Keratinocyte (primary cell): Measurements from ENCODE around the gene ADAM12. TPM values are rescaled to one million over a fixed set of nuclear protein-coding genes. Genes with fewer than 3 reads are reported as not detected.

Experiments
- DNase-seq: peaks from one replicate; pipeline ENCODE4 v3.0.0-alpha.2; 2011; ENCODE audit warnings: low read depth, missing footprints, low spot score
- FAIRE-seq: peaks from 2 replicates; lab custom pipeline; 2011; peaks lifted over from hg19 to GRCh38; lab: Jason Lieb, UNC
- H2AFZ ChIP-seq: 2 replicates; pipeline ENCODE4 v1.6.0; 2012; ENCODE audit warnings: low read length, control low read depth, inconsistent platforms; ENCODE audit not compliant: control insufficient read depth
- H3K27ac ChIP-seq: 2 replicates; pipeline ENCODE4 v1.5.1; 2011; ENCODE audit warnings: low read length; ENCODE audit not compliant: control insufficient read depth, insufficient read depth
- H3K27me3 ChIP-seq: 3 replicates; pipeline ENCODE4 v1.6.0; 2011; ENCODE audit warnings: low read length; ENCODE audit not compliant: control insufficient read depth, insufficient read depth; ENCODE audit errors: extremely low read depth
- H3K36me3 ChIP-seq, 2 experiments: 2 replicates in 1 of 2; 3 replicates in 1 of 2; pipeline ENCODE4 v1.5.1; 2011; ENCODE audit warnings: low read length in 2 of 2, mild to moderate bottlenecking in 1 of 2; ENCODE audit not compliant: control insufficient read depth in 2 of 2, insufficient read depth in 2 of 2; ENCODE audit errors: extremely low read depth in 1 of 2
- H3K4me1 ChIP-seq: 3 replicates; pipeline ENCODE4 v1.5.1; 2011; ENCODE audit warnings: low read length; ENCODE audit not compliant: control insufficient read depth, insufficient read depth; ENCODE audit errors: extremely low read depth
- H3K4me2 ChIP-seq: 3 replicates; pipeline ENCODE4 v1.6.0; 2011; ENCODE audit warnings: low read depth, low read length; ENCODE audit not compliant: control insufficient read depth, insufficient read depth; ENCODE audit errors: extremely low read depth
- H3K4me3 ChIP-seq, 3 experiments: fragments of 200-600 bp in 1 of 3; sonication (generic) in 1 of 3; 2 replicates in 2 of 3; 3 replicates in 1 of 3; pipeline ENCODE4 v1.5.1; 2011 to 2016; ENCODE audit warnings: low read length in 3 of 3, mild to moderate bottlenecking in 3 of 3, control low read depth in 2 of 3, inconsistent platforms in 1 of 3, low read depth in 1 of 3, mixed read lengths in 1 of 3, mixed run types in 1 of 3, moderate library complexity in 1 of 3; ENCODE audit not compliant: control insufficient read depth in 2 of 3, insufficient read depth in 2 of 3; ENCODE audit errors: extremely low read depth in 1 of 3
- H3K79me2 ChIP-seq: 2 replicates; pipeline ENCODE4 v1.6.0; 2012; ENCODE audit warnings: low read length; ENCODE audit not compliant: control insufficient read depth, insufficient read depth
- H3K9ac ChIP-seq: 3 replicates; pipeline ENCODE4 v1.6.0; 2011; ENCODE audit warnings: low read length; ENCODE audit not compliant: control insufficient read depth, insufficient read depth; ENCODE audit errors: extremely low read depth
- H3K9me1 ChIP-seq: 3 replicates; pipeline ENCODE4 v1.6.0; 2011; ENCODE audit warnings: low read length; ENCODE audit not compliant: control insufficient read depth, insufficient read depth; ENCODE audit errors: extremely low read depth
- H3K9me3 ChIP-seq: 2 replicates; pipeline ENCODE4 v1.5.1; 2012; ENCODE audit warnings: low read depth, low read length; ENCODE audit not compliant: control insufficient read depth
- H4K20me1 ChIP-seq: 3 replicates; pipeline ENCODE4 v1.6.0; 2011; ENCODE audit warnings: low read length; ENCODE audit not compliant: control insufficient read depth, insufficient read depth; ENCODE audit errors: extremely low read depth
- EZH2 ChIP-seq: IDR thresholded peaks from one replicate; pipeline ENCODE4 v1.6.1; 2012; ENCODE audit warnings: inconsistent platforms, mild to moderate bottlenecking, low read length, moderate library complexity
- dilution Hi-C: fragments of 300-500 bp; cut with MboI; formaldehyde crosslinking; loops from one replicate; pipeline ENCODE4 v1.7.0; 2020; ENCODE audit warnings: low sequenced_read_pairs; ENCODE audit not compliant: extremely low pct_ligation_motif_present
- polyA plus RNA-seq, 5 experiments: library from polyadenylated mRNA; depleted of rRNA in 3 of 5; stranded (reverse) in 3 of 5; stranded (forward) in 1 of 5; unstranded in 1 of 5; fragments of >200 nt; gene quantifications; 1 replicate in 1 of 5; 2 replicates in 3 of 5; 3 replicates in 1 of 5; pipeline versions ENCODE4 v1.2.1 to v1.2.3, GENCODE V29; 2011 to 2012; ENCODE audit warnings: missing spikeins in 2 of 5, low read depth in 1 of 5, low replicate concordance in 1 of 5
- TF ChIP-seq, protein P1 (sequence below), 3 experiments: IDR thresholded peaks in 1 of 3; conservative IDR thresholded peaks in 1 of 3; optimal IDR thresholded peaks in 1 of 3; 2 replicates in 2 of 3; 3 replicates in 1 of 3; pipeline versions ENCODE3 to v1.5.1; 2011; ENCODE audit warnings: low read length in 3 of 3, mild to moderate bottlenecking in 3 of 3, moderate library complexity in 2 of 3, control low read depth in 1 of 3, inconsistent platforms in 1 of 3; ENCODE audit not compliant: insufficient read depth in 2 of 3; ENCODE audit errors: extremely low read depth in 1 of 3

ADAM12 gene
- polyA plus RNA-seq, 1 donor (not counting 4 experiments of a cell fraction or from before 2014, with no cell fraction given) = 0.07 TPM

DNA sequence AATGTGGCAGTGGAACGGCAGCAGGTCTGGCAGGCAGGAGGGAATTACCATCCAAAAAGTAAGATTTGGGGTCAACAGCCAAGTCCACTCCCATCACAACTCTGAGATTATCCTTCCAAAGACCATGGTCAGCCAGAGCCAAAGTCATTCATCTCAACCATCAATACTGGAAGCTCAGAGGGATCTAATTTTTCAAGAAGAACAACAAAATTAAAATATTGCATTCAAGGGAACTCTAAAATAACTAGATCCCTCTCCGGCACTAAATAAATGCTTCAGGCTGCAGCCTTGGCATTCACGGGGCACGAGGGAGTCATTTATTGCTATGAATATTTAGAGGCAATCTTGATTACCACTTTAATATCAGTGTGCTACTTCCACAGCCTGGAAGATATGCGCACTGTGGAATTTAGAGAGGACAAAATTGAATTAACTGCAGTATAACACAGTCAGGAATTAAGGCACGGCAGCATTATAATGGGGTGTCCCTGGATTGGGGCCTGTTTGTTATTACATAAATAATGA is 102.0 kb downstream of the ADAM12 start:
- no peaks in the 10 kb centered on the region for H3K36me3 ChIP-seq
- H3K27ac ChIP-seq = no peak overlapping the region
- no peak overlapping the region for H3K4me2 ChIP-seq
- FAIRE-seq (no peak), DNase-seq (no peak)
- no peak overlapping the region for H3K4me3 ChIP-seq
- no peaks in the 10 kb centered on the region for H3K9me1 ChIP-seq
- no peaks in the 10 kb centered on the region for H3K4me1 ChIP-seq
- TF ChIP-seq, protein P1, sequence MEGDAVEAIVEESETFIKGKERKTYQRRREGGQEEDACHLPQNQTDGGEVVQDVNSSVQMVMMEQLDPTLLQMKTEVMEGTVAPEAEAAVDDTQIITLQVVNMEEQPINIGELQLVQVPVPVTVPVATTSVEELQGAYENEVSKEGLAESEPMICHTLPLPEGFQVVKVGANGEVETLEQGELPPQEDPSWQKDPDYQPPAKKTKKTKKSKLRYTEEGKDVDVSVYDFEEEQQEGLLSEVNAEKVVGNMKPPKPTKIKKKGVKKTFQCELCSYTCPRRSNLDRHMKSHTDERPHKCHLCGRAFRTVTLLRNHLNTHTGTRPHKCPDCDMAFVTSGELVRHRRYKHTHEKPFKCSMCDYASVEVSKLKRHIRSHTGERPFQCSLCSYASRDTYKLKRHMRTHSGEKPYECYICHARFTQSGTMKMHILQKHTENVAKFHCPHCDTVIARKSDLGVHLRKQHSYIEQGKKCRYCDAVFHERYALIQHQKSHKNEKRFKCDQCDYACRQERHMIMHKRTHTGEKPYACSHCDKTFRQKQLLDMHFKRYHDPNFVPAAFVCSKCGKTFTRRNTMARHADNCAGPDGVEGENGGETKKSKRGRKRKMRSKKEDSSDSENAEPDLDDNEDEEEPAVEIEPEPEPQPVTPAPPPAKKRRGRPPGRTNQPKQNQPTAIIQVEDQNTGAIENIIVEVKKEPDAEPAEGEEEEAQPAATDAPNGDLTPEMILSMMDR (optimal IDR thresholded peaks at IDR 0.05 in 1 of 3, IDR thresholded peaks at IDR 0.05 in 1 of 3, conservative IDR thresholded peaks at IDR 0.05 in 1 of 3; ENCODE audit: extremely low read depth in 1 of 3, insufficient read depth in 2 of 3, low read length in 3 of 3) = no peak
- TF ChIP-seq EZH2 = no peak
- dilution Hi-C loops = no loop called here
- H3K27me3 ChIP-seq = no peaks in the 10 kb centered on the region
- no peaks in the 10 kb centered on the region for H3K79me2 ChIP-seq
- no peaks in the 10 kb centered on the region for H3K9me3 ChIP-seq
- no peaks in the 10 kb centered on the region for H4K20me1 ChIP-seq
- H2AFZ ChIP-seq = no peak overlapping the region
- no peak overlapping the region for H3K9ac ChIP-seq

DNA sequence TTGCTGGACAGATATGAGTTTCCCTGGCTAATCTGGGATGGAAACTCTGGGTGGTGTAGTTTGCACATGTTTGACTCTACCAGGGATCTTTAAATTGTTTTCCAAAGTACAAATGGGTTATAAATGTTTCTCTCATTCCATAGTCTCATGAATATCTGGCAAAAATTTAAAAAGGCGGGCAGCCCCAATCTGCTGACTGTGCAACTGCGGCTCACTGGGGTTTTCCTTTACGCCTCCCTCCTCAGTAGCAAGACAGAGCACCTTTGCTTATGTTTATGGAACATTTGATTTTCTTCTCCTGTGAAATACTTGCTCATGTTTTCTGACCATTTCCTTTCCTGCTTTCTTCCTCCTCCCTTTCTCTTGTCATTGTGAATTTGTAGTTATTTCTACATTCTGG is 105.0 kb downstream of the ADAM12 start:
- TF ChIP-seq EZH2 = no peak
- TF ChIP-seq, protein P1 (optimal IDR thresholded peaks at IDR 0.05 in 1 of 3, IDR thresholded peaks at IDR 0.05 in 1 of 3, conservative IDR thresholded peaks at IDR 0.05 in 1 of 3; ENCODE audit: extremely low read depth in 1 of 3, insufficient read depth in 2 of 3, low read length in 3 of 3) = no peak
- no peak overlapping the region for H3K4me3 ChIP-seq
- no peaks in the 10 kb centered on the region for H3K36me3 ChIP-seq
- no peaks in the 10 kb centered on the region for H3K4me1 ChIP-seq
- FAIRE-seq (no peak), DNase-seq (no peak)
- H3K9me1 ChIP-seq = no peaks in the 10 kb centered on the region
- no peaks in the 10 kb centered on the region for H4K20me1 ChIP-seq
- no peak overlapping the region for H3K4me2 ChIP-seq
- no peak overlapping the region for H2AFZ ChIP-seq
- no peak overlapping the region for H3K27ac ChIP-seq
- H3K9ac ChIP-seq = no peak overlapping the region
- dilution Hi-C loops = no loop called here
- no peaks in the 10 kb centered on the region for H3K27me3 ChIP-seq
- no peaks in the 10 kb centered on the region for H3K79me2 ChIP-seq
- H3K9me3 ChIP-seq = no peaks in the 10 kb centered on the region
